ENCODE data around the gene KRTAP22-2. TPM values are rescaled to one million over a fixed set of nuclear protein-coding genes. Genes with fewer than 3 reads are reported as not detected.

KRTAP22-2 gene
- total RNA-seq: not detected in 2 replicates

DNA sequence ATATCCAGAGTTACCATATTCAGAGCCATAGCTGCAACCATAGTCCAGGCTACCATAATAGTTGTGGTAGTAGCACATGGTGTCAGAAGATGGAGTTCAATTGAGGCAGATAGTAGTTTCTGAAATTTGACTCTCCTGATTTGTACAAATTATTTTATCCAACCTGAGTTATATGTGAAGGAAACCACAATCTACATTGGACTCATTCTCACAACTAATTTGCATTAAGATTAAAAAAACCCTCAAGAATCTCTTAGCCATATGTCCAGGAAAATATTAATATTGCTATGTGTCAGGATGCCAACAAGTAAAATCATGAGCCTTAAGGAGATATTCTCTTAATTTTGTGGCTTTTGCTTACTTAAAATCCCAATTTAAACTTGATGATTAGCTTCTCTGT, at the start of gene KRTAP22-2:
KRTAP22-2 (minus strand) TSS at position 101 of the 400 bp plus-strand sequence.
- DNase-seq (ENCODE audit: low read depth): no peak
- TF ChIP-seq, protein P1, sequence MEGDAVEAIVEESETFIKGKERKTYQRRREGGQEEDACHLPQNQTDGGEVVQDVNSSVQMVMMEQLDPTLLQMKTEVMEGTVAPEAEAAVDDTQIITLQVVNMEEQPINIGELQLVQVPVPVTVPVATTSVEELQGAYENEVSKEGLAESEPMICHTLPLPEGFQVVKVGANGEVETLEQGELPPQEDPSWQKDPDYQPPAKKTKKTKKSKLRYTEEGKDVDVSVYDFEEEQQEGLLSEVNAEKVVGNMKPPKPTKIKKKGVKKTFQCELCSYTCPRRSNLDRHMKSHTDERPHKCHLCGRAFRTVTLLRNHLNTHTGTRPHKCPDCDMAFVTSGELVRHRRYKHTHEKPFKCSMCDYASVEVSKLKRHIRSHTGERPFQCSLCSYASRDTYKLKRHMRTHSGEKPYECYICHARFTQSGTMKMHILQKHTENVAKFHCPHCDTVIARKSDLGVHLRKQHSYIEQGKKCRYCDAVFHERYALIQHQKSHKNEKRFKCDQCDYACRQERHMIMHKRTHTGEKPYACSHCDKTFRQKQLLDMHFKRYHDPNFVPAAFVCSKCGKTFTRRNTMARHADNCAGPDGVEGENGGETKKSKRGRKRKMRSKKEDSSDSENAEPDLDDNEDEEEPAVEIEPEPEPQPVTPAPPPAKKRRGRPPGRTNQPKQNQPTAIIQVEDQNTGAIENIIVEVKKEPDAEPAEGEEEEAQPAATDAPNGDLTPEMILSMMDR (IDR thresholded peaks at IDR 0.05; ENCODE audit: insufficient read depth, low read depth, low read length): no peak
- no peak within 1 kb of the TSS for H3K4me3 ChIP-seq (ENCODE audit: low read depth, low read length)

- H3K4me3 ChIP-seq (ENCODE audit: low read depth, low read length): no peak overlapping the region
- DNase-seq (ENCODE audit: low read depth): no peak
- TF ChIP-seq, protein P1 (IDR thresholded peaks at IDR 0.05; ENCODE audit: insufficient read depth, low read depth, low read length): no peak
Observed at GRCh38 chr21:30638686-30639085, 48.5 kb upstream of the KRTAP22-2 start.

DNA sequence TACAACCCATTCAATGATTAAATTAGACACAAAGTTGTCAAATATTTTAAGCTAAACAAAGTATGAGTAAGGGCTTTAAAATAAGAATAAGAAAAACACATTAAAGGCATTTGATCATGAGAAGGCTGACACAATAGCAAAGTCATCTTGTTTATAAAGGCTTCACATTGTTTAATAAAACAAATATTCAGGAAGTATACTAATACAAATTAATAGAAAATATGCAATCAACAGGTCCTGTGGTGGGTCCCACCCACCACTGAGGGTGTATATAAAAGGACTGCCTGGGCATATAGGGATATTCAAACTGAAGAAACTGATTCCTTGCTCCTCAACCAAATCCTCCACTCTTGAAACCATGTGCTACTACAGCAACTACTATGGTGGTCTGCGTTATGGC, 44.7 kb upstream of the KRTAP22-2 start, which contains the start of gene KRTAP20-2:
KRTAP20-2 (plus strand) TSS at position 301 of the 400 bp plus-strand sequence; CDS start at position 359, 58 bp downstream.
- no peak for DNase-seq (ENCODE audit: low read depth)
- no peak within 1 kb of the TSS for H3K4me3 ChIP-seq (ENCODE audit: low read depth, low read length)
- TF ChIP-seq, protein P1 (IDR thresholded peaks at IDR 0.05; ENCODE audit: insufficient read depth, low read depth, low read length): no peak

GRCh38 chr21:30629200-30629599, 39.0 kb upstream of the KRTAP22-2 start:
- no peak for DNase-seq (ENCODE audit: low read depth)
- H3K4me3 ChIP-seq (ENCODE audit: low read depth, low read length): no peak overlapping the region
- TF ChIP-seq, protein P1 (IDR thresholded peaks at IDR 0.05; ENCODE audit: insufficient read depth, low read depth, low read length): no peak

GRCh38 chr21:30628109-30628508, 37.9 kb upstream of the KRTAP22-2 start:
- no peak for DNase-seq (ENCODE audit: low read depth)
- no peak overlapping the region for H3K4me3 ChIP-seq (ENCODE audit: low read depth, low read length)
- TF ChIP-seq, protein P1 (IDR thresholded peaks at IDR 0.05; ENCODE audit: insufficient read depth, low read depth, low read length): no peak

- DNase-seq (ENCODE audit: low read depth): no peak
- H3K4me3 ChIP-seq (ENCODE audit: low read depth, low read length): no peak overlapping the region
- TF ChIP-seq, protein P1 (IDR thresholded peaks at IDR 0.05; ENCODE audit: insufficient read depth, low read depth, low read length): no peak
Observed at GRCh38 chr21:30625449-30626165, 35.4 kb upstream of the KRTAP22-2 start.
